PC-9 (cell line): ENCODE data around the gene GAS7. TPM values are rescaled to one million over a fixed set of nuclear protein-coding genes. Genes with fewer than 3 reads are reported as not detected.

Experiments
- BruUV-seq: library from RNA; stranded (reverse); fragments of 400-500 nt; replicated peaks from 2 replicates; lab custom pipeline; 2021; lab: Mats Ljungman, UMichigan
- CTCF ChIA-PET: fragments of 300-600 bp; sonication (Branson Sonifier 250); formaldehyde crosslinking; loops from one replicate; lab custom pipeline; 2022; ENCODE audit warnings: antibody characterized with exemption; lab: Charles Lee
- POLR2A ChIA-PET: fragments of 300-600 bp; sonication (Branson Sonifier 250); formaldehyde crosslinking; loops from one replicate; lab custom pipeline; 2022; ENCODE audit warnings: antibody characterized with exemption; ENCODE audit not compliant: unreplicated experiment; lab: Charles Lee
- DNase-seq, 2 experiments: peaks; one replicate each; pipeline versions ENCODE4 v3.0.0 to v3.0.0-alpha.2; 2015 to 2022; ENCODE audit warnings: mixed read lengths in 1 of 2
- H2AFZ ChIP-seq: fragments of 200-600 bp; sonication (generic); 2 replicates; pipeline ENCODE4 v1.8.1; 2017; ENCODE audit warnings: antibody characterized with exemption
- H3F3A ChIP-seq: fragments of 200-600 bp; sonication (generic); 2 replicates; pipeline ENCODE4 v1.8.1; 2017; ENCODE audit warnings: antibody characterized with exemption, mild to moderate bottlenecking, low read depth; ENCODE audit not compliant: insufficient read depth
- H3K27ac ChIP-seq: fragments of 200-600 bp; sonication (generic); 2 replicates; pipeline ENCODE4 v1.6.1; 2016; ENCODE audit warnings: mixed run types
- H3K27me3 ChIP-seq: fragments of 200-600 bp; sonication (generic); 2 replicates; pipeline ENCODE4 v1.6.1; 2016; ENCODE audit warnings: low read depth, mixed run types; ENCODE audit not compliant: insufficient read depth
- H3K36me3 ChIP-seq: fragments of 200-600 bp; sonication (generic); 2 replicates; pipeline ENCODE4 v1.6.1; 2016; ENCODE audit warnings: low read depth, mixed run types
- H3K4me1 ChIP-seq: fragments of 200-600 bp; sonication (generic); replicated peaks from 2 replicates; pipeline ENCODE4 v1.6.1; 2016; ENCODE audit warnings: mixed run types; ENCODE audit not compliant: insufficient read depth
- H3K4me2 ChIP-seq: fragments of 200-600 bp; sonication (generic); 2 replicates; pipeline ENCODE4 v1.6.1; 2017; ENCODE audit warnings: mixed run types
- H3K4me3 ChIP-seq: fragments of 200-600 bp; sonication (generic); 2 replicates; pipeline ENCODE4 v1.6.1; 2016; ENCODE audit warnings: mixed run types
- H3K79me2 ChIP-seq: fragments of 200-600 bp; sonication (generic); 2 replicates; pipeline ENCODE4 v1.6.1; 2017; ENCODE audit warnings: low read depth, mixed run types
- H3K9me2 ChIP-seq: fragments of 200-600 bp; sonication (generic); 2 replicates; pipeline ENCODE4 v1.8.1; 2017; ENCODE audit warnings: mild to moderate bottlenecking; ENCODE audit not compliant: insufficient read depth
- H3K9me3 ChIP-seq: fragments of 200-600 bp; sonication (generic); 2 replicates; pipeline ENCODE4 v1.8.1; 2016; ENCODE audit warnings: low read depth; ENCODE audit not compliant: insufficient read depth
- H4K20me1 ChIP-seq: fragments of 200-600 bp; sonication (generic); 2 replicates; pipeline ENCODE4 v1.8.1; 2017; ENCODE audit not compliant: insufficient read depth
- CTCF ChIP-seq: fragments of 200-600 bp; sonication (generic); conservative IDR thresholded peaks from 2 replicates; pipeline ENCODE4 v1.6.1; 2017; ENCODE audit warnings: mixed run types, antibody characterized with exemption, mild to moderate bottlenecking, moderate library complexity
- EZH2 ChIP-seq: fragments of 200-600 bp; sonication (generic); IDR thresholded peaks from 2 replicates; pipeline ENCODE4 v1.8.0; 2017; ENCODE audit warnings: antibody characterized with exemption, low read depth
- intact Hi-C: fragments of 100-400 bp; cut with micrococcal nuclease; formaldehyde crosslinking; loops from one replicate; pipeline ENCODE4 v1.10.0; 2022; ENCODE audit not compliant: unreplicated experiment
- total RNA-seq: library from RNA; stranded (reverse); gene quantifications from 2 replicates; pipeline ENCODE4 v1.2.3, GENCODE V29; 2021

The GAS7 gene
- total RNA-seq, 1 experiment from 2014 or later: not detected

DNA sequence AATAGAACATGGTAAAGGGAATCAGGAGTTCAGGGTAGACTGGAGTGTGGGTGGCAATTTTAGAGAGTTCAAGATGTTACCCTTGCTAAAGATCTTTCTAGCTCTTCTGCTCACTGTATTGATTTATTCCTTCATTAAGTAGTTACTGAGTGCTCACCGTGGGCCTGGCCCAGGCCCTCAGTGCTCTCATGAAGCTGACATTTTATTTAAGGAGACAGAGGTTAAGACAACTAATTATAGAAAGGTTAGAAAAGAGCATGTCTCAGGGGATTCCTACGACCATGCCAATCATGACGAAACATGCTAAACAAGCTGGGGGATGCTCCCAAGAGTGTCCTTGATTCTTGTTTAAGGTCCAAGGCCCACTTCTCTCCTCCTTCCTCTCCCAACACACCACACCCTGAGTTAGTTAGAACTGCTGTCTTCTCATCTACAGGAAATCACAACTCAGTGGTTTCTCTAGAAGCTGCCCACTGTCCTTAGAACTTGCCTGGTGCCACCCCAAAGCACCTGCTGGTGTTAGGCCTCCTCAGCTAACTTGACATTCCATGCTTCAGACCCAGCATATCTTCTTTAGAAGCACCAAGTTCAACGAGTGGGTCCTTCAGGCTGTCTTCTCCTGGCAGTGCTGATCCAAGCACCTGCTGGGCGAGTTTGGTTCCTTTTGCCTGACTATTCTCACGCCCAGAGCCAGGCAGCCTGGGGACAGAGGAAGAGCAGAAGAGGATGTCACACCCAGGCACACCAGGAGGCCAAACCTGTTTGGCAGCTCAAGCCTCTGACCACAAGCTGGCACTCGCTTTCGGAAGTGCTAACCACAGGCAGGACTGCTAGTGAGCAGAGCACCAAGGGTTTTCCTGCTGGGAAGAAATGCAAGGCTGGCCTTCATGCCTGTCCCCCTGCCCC lies 79.0 kb downstream of the GAS7 start:
- TF ChIP-seq CTCF (no peak), EZH2 (no peak)
- Histone ChIP-seq H3K27me3 (peaks cover 10% of the 10 kb centered on the region; the same call in 1 of the 2 replicates), H3K27ac (no peak overlapping the region), H2AFZ (no peak overlapping the region), H3K4me3 (no peak overlapping the region), H3F3A (no peaks in the 10 kb centered on the region), H3K79me2 (no peaks in the 10 kb centered on the region), H3K36me3 (no peaks in the 10 kb centered on the region), H3K4me1 (no peaks in the 10 kb centered on the region; the same call in 1 of the 2 replicates), H3K9me2 (no peaks in the 10 kb centered on the region), H3K9me3 (no peaks in the 10 kb centered on the region), H3K4me2 (peak overlapping the region; percentile 19; the same call in 1 of the 2 replicates), H4K20me1 (no peaks in the 10 kb centered on the region)
- DNase-seq: peak; percentile 81 to 83
- intact Hi-C loops: no loop called here
- POLR2A ChIA-PET: interaction anchor here (0.7 kb wide), 1 partner anchor 1250 kb away, joined by 5 read pairs; no protein-coding TSS in a partner anchor
- BruUV-seq: no TSS peak
- CTCF ChIA-PET: no interaction called here

DNA sequence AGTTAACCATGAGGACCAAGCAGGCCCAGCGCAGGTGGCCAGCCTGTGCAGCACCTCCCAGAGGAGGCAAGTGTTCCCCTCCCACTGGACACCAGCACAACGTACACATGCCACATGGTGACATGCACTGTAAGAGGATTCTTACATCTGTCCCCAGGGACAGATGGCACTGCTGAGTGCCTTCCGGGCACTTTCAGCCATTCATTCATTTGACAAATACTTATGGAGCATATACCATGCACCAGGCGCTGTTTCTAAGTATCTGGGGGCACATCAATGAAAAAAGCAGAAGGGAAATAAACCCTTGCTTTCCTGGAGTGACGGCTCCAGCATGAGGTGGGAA lies 79.6 kb downstream of the GAS7 start:
- intact Hi-C loops: no loop called here
- no TSS peak for BruUV-seq
- no peak for DNase-seq
- H3K27ac ChIP-seq: no peak overlapping the region
- H3K4me3 ChIP-seq: no peak overlapping the region
- CTCF ChIA-PET: no interaction called here
- no peak for TF ChIP-seq EZH2
- TF ChIP-seq CTCF: no peak
- peaks cover 13% of the 10 kb centered on the region for H3K27me3 ChIP-seq
- no peak overlapping the region for H2AFZ ChIP-seq
- no peaks in the 10 kb centered on the region for H3K79me2 ChIP-seq
- no peaks in the 10 kb centered on the region for H3K9me3 ChIP-seq
- no peaks in the 10 kb centered on the region for H3K9me2 ChIP-seq
- POLR2A ChIA-PET: no interaction called here
- H3K4me2 ChIP-seq: no peak overlapping the region
- no peaks in the 10 kb centered on the region for H4K20me1 ChIP-seq
- H3F3A ChIP-seq: no peaks in the 10 kb centered on the region
- no peaks in the 10 kb centered on the region; the same call in 1 of the 2 replicates for H3K4me1 ChIP-seq
- H3K36me3 ChIP-seq: no peaks in the 10 kb centered on the region

DNA sequence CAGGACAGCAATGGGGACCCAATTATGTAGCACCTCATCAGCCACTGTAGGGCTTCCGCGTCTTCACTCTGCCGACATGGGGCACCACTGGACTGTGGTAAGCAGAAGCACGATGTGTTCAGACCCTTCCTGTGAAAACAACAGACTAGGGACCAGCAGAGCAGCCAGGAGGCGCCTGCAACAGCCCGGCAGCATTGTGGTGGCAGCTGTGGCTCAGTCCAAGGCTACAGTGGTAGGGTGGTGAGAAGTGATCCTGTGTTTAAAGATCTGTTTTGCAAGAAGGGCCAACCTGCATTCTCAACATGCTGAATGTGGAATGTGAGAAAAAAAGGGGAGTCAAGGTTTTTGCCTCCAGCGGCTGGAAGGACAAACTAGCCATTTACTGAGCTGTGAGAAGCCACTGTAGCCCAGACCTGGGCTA lies 80.8 kb downstream of the GAS7 start:
- Histone ChIP-seq H3K36me3 (no peaks in the 10 kb centered on the region), H2AFZ (no peak overlapping the region), H3K27ac (no peak overlapping the region), H3K4me1 (no peaks in the 10 kb centered on the region; the same call in 1 of the 2 replicates), H3K4me2 (no peak overlapping the region), H3K9me3 (no peaks in the 10 kb centered on the region), H3K9me2 (no peaks in the 10 kb centered on the region), H3K27me3 (peaks cover 21% of the 10 kb centered on the region), H4K20me1 (no peaks in the 10 kb centered on the region), H3F3A (no peaks in the 10 kb centered on the region), H3K79me2 (no peaks in the 10 kb centered on the region), H3K4me3 (no peak overlapping the region)
- DNase-seq: no peak
- no TSS peak for BruUV-seq
- intact Hi-C loops: no loop called here
- ChIA-PET POLR2A (no interaction called here), CTCF (no interaction called here)
- TF ChIP-seq CTCF: no peak
- no peak for TF ChIP-seq EZH2
